ENCODE measurements around the gene CDH23. TPM values are rescaled to one million over a fixed set of nuclear protein-coding genes. Genes with fewer than 3 reads are reported as not detected.

CDH23 gene
- total RNA-seq, 2 donors from 2014 or later = 3.9 to 74.8 TPM

GRCh38 chr10:71827852-71828251, 431.1 kb downstream of the CDH23 start:
- H3K4me1 ChIP-seq (replicated peaks) = no peaks in the 10 kb centered on the region
- WGBS = 82% methylated on average over 6 of the region's 6 CpGs
- no peak for TF ChIP-seq POLR2A (IDR thresholded peaks at IDR 0.05)
- no peak for TF ChIP-seq CTCF (IDR thresholded peaks at IDR 0.05)
- no peak for TF ChIP-seq POLR2AphosphoS5 (IDR thresholded peaks at IDR 0.05)
- H3K36me3 ChIP-seq = peaks cover 12 to 26% of the 10 kb centered on the region in 2 donors
- H3K9me3 ChIP-seq = no peaks in the 10 kb centered on the region
- no peaks in the 10 kb centered on the region for H3K27me3 ChIP-seq (replicated peaks; ENCODE audit: insufficient read depth)
- intact Hi-C loops (cut with DNase I) = no loop called here
- DNase-seq (ENCODE audit: low spot score) = no peak
- H3K4me3 ChIP-seq = no peak overlapping the region
- H3K27ac ChIP-seq = no peak overlapping the region

GRCh38 chr10:71828702-71829101, 432.0 kb downstream of the CDH23 start:
- Histone ChIP-seq H3K4me3 (no peak overlapping the region), H3K4me1 (replicated peaks) (peaks cover 2% of the 10 kb centered on the region), H3K27me3 (replicated peaks; ENCODE audit: insufficient read depth) (no peaks in the 10 kb centered on the region), H3K27ac (no peak overlapping the region), H3K36me3 (peaks cover 12 to 26% of the 10 kb centered on the region in 2 donors), H3K9me3 (no peaks in the 10 kb centered on the region)
- WGBS = 94% methylated on average over 7 of the region's 7 CpGs
- TF ChIP-seq POLR2AphosphoS5 (IDR thresholded peaks at IDR 0.05) (no peak), POLR2A (IDR thresholded peaks at IDR 0.05) (no peak), CTCF (IDR thresholded peaks at IDR 0.05) (no peak)
- DNase-seq (ENCODE audit: low spot score) = no peak
- intact Hi-C loops (cut with DNase I) = no loop called here

GRCh38 chr10:71829171-71829570, 432.5 kb downstream of the CDH23 start:
- Histone ChIP-seq H3K4me3 (no peak overlapping the region), H3K27ac (no peak overlapping the region), H3K4me1 (replicated peaks) (peaks cover 2% of the 10 kb centered on the region), H3K27me3 (replicated peaks; ENCODE audit: insufficient read depth) (no peaks in the 10 kb centered on the region), H3K36me3 (peaks cover 12 to 26% of the 10 kb centered on the region in 2 donors), H3K9me3 (no peaks in the 10 kb centered on the region)
- 70% methylated on average over 5 of the region's 5 CpGs for WGBS
- no peak for TF ChIP-seq CTCF (IDR thresholded peaks at IDR 0.05)
- TF ChIP-seq POLR2A (IDR thresholded peaks at IDR 0.05) = no peak
- TF ChIP-seq POLR2AphosphoS5 (IDR thresholded peaks at IDR 0.05) = no peak
- intact Hi-C loops (cut with DNase I) = no loop called here
- no peak for DNase-seq (ENCODE audit: low spot score)

GRCh38 chr10:71829896-71830295, 433.2 kb downstream of the CDH23 start:
- Histone ChIP-seq H3K36me3 (peaks cover 12 to 26% of the 10 kb centered on the region in 2 donors), H3K27ac (no peak overlapping the region), H3K9me3 (no peaks in the 10 kb centered on the region), H3K4me3 (no peak overlapping the region), H3K4me1 (replicated peaks) (peaks cover 2% of the 10 kb centered on the region), H3K27me3 (replicated peaks; ENCODE audit: insufficient read depth) (no peaks in the 10 kb centered on the region)
- intact Hi-C loops (cut with DNase I) = no loop called here
- 93% methylated on average over 5 of the region's 5 CpGs for WGBS
- TF ChIP-seq POLR2A (IDR thresholded peaks at IDR 0.05) = no peak
- no peak for TF ChIP-seq CTCF (IDR thresholded peaks at IDR 0.05)
- TF ChIP-seq POLR2AphosphoS5 (IDR thresholded peaks at IDR 0.05) = no peak
- no peak for DNase-seq (ENCODE audit: low spot score)

GRCh38 chr10:71830726-71831125, 434.0 kb downstream of the CDH23 start:
- Histone ChIP-seq H3K9me3 (no peaks in the 10 kb centered on the region), H3K27ac (no peak overlapping the region), H3K4me3 (no peak overlapping the region), H3K36me3 (peaks cover 12 to 26% of the 10 kb centered on the region in 2 donors), H3K27me3 (replicated peaks; ENCODE audit: insufficient read depth) (no peaks in the 10 kb centered on the region), H3K4me1 (replicated peaks) (peaks cover 2% of the 10 kb centered on the region)
- TF ChIP-seq POLR2AphosphoS5 (IDR thresholded peaks at IDR 0.05) (no peak), CTCF (IDR thresholded peaks at IDR 0.05) (no peak), POLR2A (IDR thresholded peaks at IDR 0.05) (no peak)
- no peak for DNase-seq (ENCODE audit: low spot score)
- intact Hi-C loops (cut with DNase I) = no loop called here
- WGBS = 91% methylated on average over 4 of the region's 4 CpGs
